NCI-H345 treated with DMSO at 0.1 percent for 48 hours (cell line): Measurements from ENCODE around the gene ZNF808.
"Not testable (repeated sequence)": the region's sequence is repeated elsewhere in the genome, so short reads cannot be mapped to it uniquely, and the experiment has no call there.

Experiments
- DNase-seq: peaks from one replicate; lab custom pipeline; 2025; ENCODE audit not compliant: unreplicated experiment; lab: John Stamatoyannopoulos, UW

The ZNF808 gene

DNA sequence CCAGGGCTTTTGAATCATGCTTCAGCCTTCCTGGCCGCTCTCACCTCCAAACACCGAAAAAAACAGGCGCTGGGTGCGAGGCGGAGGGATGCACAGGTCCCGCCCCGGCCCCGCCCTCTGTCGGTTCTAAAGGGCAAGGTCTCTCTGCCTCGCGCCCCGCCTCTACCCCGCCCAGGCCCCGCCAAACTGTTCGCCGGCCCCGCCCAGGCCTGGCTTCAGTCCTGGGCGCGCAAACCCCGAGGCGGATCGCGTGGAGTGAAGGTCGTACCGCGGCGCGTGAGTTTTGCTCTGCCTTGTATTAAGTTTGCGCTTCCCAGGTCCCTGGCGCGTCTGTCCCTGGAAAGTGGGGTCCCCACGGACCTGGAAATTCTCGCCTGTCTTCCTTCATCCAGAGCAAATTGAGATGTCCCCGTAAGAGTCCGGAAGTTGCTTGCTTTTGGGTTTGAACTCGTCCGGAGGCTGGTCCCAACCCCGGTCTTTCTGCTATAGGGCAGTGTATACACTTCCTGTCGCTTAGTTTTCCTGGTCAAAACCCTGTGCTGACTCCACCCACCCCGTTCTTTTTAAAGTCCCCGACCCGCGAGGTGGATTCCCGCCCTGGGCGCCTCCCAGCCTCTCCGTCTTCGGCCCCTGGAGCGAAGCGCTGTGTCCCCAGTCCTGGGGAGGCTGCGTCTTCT, 8.4 kb downstream of the ZNF808 start:
- no peak for DNase-seq

- no peak for DNase-seq
Observed at GRCh38 chr19:52536448-52536800, 9.0 kb downstream of the ZNF808 start.

- not testable (repeated sequence) for DNase-seq
Observed at GRCh38 chr19:52538815-52539214, 11.3 kb downstream of the ZNF808 start.

GRCh38 chr19:52541176-52541575, 13.7 kb downstream of the ZNF808 start:
- not testable (repeated sequence) for DNase-seq

DNA sequence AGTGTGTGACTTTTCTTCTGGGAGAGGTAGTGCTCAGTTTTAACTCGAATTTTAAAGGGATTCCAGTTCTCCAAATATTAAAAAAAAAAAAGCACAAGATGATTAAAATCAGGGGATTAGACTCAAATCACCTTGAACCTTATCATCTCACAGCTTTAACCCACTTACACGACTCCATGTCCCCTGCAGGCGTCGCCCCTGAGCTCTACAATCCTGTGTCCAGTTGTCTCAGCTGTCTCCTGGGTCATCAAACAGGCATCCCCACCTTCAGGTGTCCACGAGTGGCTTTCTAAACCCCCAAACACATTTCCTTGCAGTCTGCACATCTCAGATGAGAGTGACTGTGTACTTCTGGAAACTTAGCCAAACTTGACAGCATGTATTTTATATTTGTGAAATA, 14.1 kb downstream of the ZNF808 start:
- no peak for DNase-seq

DNA sequence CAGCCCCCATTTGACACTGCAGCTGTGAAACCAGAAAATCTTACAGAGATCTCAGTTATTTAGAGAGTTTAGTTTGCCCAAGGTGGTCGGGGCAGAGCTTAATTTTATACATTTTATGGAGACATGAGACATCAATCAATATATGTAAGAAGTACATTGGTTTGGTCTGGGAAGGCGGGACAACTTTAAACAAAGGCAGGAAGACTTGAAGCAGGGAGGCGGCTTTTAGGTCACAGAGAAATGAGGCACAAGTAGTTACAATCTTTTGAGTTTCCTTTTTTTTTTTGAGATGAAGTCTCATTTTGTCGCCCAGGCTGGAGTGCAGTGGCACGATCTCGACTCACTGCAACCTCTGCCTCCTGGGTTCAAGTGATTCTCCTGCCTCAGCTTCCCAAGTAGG, 15.1 kb downstream of the ZNF808 start:
- not testable (repeated sequence) for DNase-seq

- DNase-seq, result no peak
Observed at GRCh38 chr19:52542984-52543664, 15.7 kb downstream of the ZNF808 start.

DNA sequence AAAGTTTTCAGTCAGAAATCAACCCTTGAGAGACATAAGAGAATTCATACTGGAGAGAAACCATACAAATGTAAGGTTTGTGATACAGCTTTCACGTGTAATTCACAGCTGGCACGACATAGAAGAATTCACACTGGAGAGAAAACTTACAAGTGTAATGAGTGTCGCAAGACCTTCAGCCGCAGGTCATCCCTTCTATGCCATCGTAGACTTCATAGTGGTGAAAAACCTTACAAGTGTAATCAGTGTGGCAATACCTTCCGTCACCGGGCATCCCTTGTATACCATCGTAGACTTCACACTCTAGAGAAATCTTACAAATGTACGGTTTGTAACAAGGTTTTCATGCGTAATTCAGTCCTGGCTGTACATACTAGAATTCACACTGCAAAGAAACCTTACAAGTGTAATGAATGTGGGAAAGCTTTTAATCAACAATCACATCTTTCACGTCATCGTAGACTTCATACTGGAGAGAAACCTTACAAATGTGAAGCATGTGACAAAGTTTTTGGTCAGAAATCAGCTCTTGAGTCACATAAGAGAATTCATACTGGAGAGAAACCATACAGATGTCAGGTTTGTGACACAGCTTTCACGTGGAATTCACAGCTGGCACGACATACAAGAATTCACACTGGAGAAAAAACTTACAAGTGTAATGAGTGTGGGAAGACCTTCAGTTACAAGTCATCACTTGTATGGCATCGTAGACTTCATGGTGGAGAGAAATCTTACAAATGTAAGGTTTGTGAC, 26.9 kb downstream of the ZNF808 start:
- no peak for DNase-seq

DNA sequence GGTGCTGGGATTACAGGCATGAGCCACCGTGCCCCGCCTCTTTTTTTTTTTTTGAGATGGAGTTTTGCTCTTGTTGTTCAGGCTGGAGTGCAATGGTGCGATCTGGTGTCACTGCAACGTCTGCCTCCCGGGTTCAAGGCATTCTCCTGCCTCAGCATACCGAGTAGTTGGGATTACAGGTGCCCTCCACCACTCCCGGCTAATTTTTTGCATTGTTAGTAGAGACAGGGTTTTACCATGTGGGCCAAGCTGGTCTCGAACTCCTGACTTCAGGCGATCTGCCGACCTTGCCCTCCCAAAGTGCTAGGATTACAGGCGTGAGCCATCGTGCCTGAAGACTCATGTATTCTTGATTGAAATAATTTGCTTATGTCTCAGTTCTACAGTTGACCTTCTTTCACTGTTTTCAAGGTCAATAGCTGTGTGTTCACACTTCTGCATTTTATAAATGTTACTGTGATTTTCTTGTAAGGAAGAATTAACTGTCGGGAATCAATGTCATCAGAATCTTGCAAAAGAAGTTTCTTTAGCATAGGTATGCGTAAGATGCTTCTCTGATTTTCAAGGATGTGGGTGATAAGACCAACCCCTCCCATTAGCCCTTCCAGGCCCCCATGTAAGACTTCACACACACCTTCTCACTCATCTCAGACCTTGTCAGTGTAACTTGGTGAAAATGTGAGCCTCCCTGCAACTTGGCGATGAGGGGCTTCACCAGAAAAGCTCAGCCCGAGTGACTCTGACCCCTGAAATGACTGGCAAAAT, 29.9 kb downstream of the ZNF808 start:
- no peak for DNase-seq

GRCh38 chr19:52558732-52559445, 31.4 kb downstream of the ZNF808 start:
- not testable (repeated sequence) for DNase-seq

DNA sequence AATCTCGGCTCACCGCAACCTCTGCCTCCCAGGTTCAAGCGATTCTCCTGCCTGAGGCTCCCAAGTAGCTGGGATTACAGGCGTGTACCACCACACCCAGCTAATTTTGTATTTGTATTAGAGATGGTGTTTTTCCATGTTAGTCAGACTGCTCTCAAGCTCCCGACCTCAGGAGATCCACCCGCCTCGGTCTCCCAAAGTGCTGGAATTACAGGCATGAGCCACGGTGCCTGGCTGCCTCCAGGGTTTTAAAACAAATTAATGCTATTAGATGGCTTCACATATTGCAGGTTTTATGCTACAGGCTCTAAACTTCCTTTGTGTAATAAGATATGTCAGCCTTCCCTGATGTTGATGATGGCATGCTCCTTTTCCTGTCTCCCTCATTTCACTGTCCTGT, 34.1 kb downstream of the ZNF808 start:
- not testable (repeated sequence) for DNase-seq

- DNase-seq, result no peak
Observed at GRCh38 chr19:52566121-52566520, 38.7 kb downstream of the ZNF808 start.

GRCh38 chr19:52566588-52566987, 39.1 kb downstream of the ZNF808 start:
- no peak for DNase-seq

DNA sequence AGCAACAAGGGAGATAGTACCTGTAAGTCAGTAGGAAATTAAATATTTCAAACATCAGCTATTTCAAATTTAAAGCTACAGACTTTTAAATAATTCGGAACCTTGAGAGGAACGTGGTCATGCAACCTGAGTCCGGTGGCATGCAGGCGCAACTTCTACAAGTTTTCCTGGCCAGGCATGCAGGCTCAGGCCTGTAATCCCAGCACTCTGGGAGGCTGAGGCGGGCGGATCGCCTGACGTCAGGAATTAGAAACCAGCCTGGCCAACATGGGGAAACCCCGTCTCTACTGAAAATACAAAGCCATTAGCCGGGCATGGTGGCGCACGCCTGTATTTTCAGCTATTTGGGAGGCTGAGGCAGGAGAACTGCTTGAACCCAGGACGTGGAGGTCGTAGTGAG, 40.5 kb downstream of the ZNF808 start:
- no peak for DNase-seq

- DNase-seq, result not testable (repeated sequence)
Observed at GRCh38 chr19:52569638-52569999, 42.2 kb downstream of the ZNF808 start.

- DNase-seq, result peak; percentile 66
Observed at GRCh38 chr19:52570000-52570861, 42.8 kb downstream of the ZNF808 start, which contains the start of gene ZNF701. Gene ZNF701, plus strand, starts transcription at chr19:52570287. Its CDS starts 3,861 bp downstream, at chr19:52574148.

DNA sequence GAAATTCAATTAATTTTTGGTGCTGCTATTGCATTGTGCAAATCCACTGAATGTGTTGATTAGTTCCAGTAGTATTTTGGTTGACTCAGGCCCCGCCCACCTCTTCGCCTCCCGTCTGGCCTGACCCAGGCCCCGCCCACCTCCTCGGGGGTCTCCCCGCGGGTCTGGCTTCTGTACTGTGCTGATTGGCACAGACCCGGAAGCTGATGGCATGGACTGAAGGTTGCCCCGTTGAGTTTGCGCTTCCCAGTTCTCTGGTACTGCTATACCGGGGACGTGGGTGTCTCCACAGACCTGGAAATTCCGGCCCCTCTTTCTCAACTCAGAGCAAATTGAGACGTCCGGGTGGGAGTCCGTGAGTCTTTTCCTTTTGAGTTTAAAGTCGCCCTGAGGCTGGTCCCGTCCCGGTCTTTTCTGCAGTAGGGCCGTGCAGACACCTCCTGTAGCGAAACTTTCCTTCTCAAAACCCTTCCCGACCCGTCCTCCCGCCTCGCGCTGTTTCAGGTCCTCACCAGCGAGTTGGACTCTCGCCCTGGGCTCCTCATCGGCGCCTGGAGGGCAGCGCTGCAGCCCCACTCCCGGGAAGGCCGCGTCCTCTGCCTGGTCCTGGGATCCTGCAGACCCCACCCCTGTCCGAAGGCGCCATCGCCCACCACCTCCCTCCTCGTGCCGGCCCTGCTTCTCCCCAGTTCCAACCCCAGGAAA, 57.4 kb downstream of the ZNF808 start:
- DNase-seq, result no peak

GRCh38 chr19:52585604-52586003, 58.1 kb downstream of the ZNF808 start:
- DNase-seq, result no peak

DNA sequence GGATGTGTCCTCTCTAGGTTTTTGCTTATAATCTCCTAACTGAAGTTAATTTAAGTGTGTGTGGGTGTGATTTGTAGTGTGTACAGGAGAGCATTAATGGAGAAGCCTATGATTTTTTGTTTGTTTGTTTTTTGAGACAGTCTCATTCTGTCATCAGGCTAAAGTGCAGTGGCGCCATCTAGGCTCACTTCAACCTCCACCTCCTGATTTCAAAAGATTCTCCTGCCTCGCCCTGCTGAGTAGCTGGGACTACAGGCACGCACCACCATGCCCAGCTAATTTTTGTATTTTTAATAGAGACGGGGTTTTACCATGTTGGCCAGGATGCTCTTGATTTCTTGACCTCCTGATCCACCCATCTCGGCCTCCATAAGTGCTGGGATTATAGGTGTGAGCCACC, 63.3 kb downstream of the ZNF808 start:
- no peak for DNase-seq
